T-cell (primary cell): Measurements from ENCODE around the gene JRKL. TPM values are rescaled to one million over a fixed set of nuclear protein-coding genes. Genes with fewer than 3 reads are reported as not detected.
A peak's percentile ranks its signal among the peaks of the same experiment; 100 is the strongest.

Source experiments
- ATAC-seq, 4 experiments: fragments of 200-7000 bp in 3 of 4; fragments of 150-1000 bp in 1 of 4; cut with Tn5 transposase; replicated peaks in 1 of 4; 1 replicate in 3 of 4; 2 replicates in 1 of 4; pipeline ENCODE4 v1.10.0; 2021; ENCODE audit warnings: moderate library complexity in 3 of 4, mild to moderate bottlenecking in 2 of 4, moderate number of reproducible peaks in 1 of 4
- CTCF ChIA-PET, 2 donors: fragments of 300-600 bp; sonication (Branson Sonifier 250); formaldehyde crosslinking; loops; one replicate each; lab custom pipeline; 2022; ENCODE audit warnings: antibody characterized with exemption in 2 of 2; lab: Charles Lee
- POLR2A ChIA-PET, 2 donors: fragments of 300-600 bp; sonication (Branson Sonifier 250); formaldehyde crosslinking; loops; one replicate each; lab custom pipeline; 2022; ENCODE audit warnings: antibody characterized with exemption in 2 of 2; lab: Charles Lee
- DNase-seq, 35 experiments: peaks; one replicate each; pipeline versions ENCODE4 v3.0.0 to v3.0.0-alpha.2; 2013 to 2023
- H3K27ac ChIP-seq: one replicate; pipeline ENCODE4 v1.5.1; 2013; ENCODE audit warnings: low read length
- H3K27me3 ChIP-seq, 2 experiments: replicated peaks in 1 of 2; 1 replicate in 1 of 2; 2 replicates in 1 of 2; pipeline versions ENCODE4 v1.6.1 to v1.7.0; 2013; ENCODE audit warnings: low read length in 1 of 2, mixed read lengths in 1 of 2; ENCODE audit not compliant: control insufficient read depth in 2 of 2, insufficient read depth in 2 of 2; ENCODE audit errors: extremely low read depth in 1 of 2
- H3K36me3 ChIP-seq, 2 donors: 1 replicate in 1 of 2; 2 replicates in 1 of 2; pipeline versions ENCODE4 v1.6.1 to v1.7.0; 2013; ENCODE audit warnings: low read length in 1 of 2; ENCODE audit not compliant: control insufficient read depth in 2 of 2, insufficient read depth in 1 of 2; ENCODE audit errors: extremely low read depth in 1 of 2
- H3K4me1 ChIP-seq, 2 experiments: 1 replicate in 1 of 2; 2 replicates in 1 of 2; pipeline versions ENCODE4 v1.6.1 to v1.7.0; 2013; ENCODE audit warnings: low read length in 2 of 2, mixed read lengths in 1 of 2; ENCODE audit not compliant: insufficient read depth in 2 of 2, control insufficient read depth in 1 of 2; ENCODE audit errors: extremely low read depth in 1 of 2
- H3K4me3 ChIP-seq, 2 donors: 1 replicate in 1 of 2; 2 replicates in 1 of 2; pipeline versions ENCODE4 v1.5.1 to v1.7.0; 2013; ENCODE audit warnings: mild to moderate bottlenecking in 2 of 2, low read length in 1 of 2, moderate library complexity in 1 of 2; ENCODE audit not compliant: control insufficient read depth in 1 of 2; ENCODE audit errors: extremely low read depth in 1 of 2
- H3K9me3 ChIP-seq: 2 replicates; pipeline ENCODE4 v1.7.0; 2013
- H3K27ac Mint-ChIP-seq, 2 donors: one replicate each; pipeline ENCODE4 v1.8.0; 2020 to 2021; ENCODE audit warnings: mild to moderate bottlenecking in 2 of 2, mixed read lengths in 2 of 2
- H3K27me3 Mint-ChIP-seq, 2 donors: one replicate each; pipeline ENCODE4 v1.8.0; 2021 to 2022; ENCODE audit warnings: mixed read lengths in 2 of 2
- H3K36me3 Mint-ChIP-seq: one replicate; pipeline ENCODE4 v1.8.0; 2021; ENCODE audit warnings: mixed read lengths
- H3K4me1 Mint-ChIP-seq, 3 donors: one replicate each; pipeline ENCODE4 v1.8.0; 2020 to 2022; ENCODE audit warnings: mixed read lengths in 3 of 3, mild to moderate bottlenecking in 1 of 3
- H3K4me3 Mint-ChIP-seq, 3 donors: one replicate each; pipeline ENCODE4 v1.8.0; 2020 to 2022; ENCODE audit warnings: mild to moderate bottlenecking in 3 of 3, mixed read lengths in 3 of 3, moderate library complexity in 3 of 3
- H3K9me3 Mint-ChIP-seq, 3 donors: one replicate each; pipeline ENCODE4 v1.8.0; 2020 to 2022; ENCODE audit warnings: mixed read lengths in 3 of 3
- WGBS: methylation state at CpG from one replicate; pipeline ENCODE4 v1.1.5; 2013; ENCODE audit warnings: missing lambda C conversion rate; ENCODE audit not compliant: insufficient coverage; 5-methylcytosine and 5-hydroxymethylcytosine counted together
- total RNA-seq, 35 experiments: library from RNA in 6 of 35; stranded (reverse) in 6 of 35; fragments of 120-200 nt in 1 of 35; gene quantifications; one replicate each; pipeline versions ENCODE4 v1.2.1 to v1.2.4 and lab custom pipeline; 2013 to 2026

JRKL gene
- total RNA-seq, 5 donors from 2014 or later (not counting 1 experiment from before 2014, with no cell fraction given): 4.8 to 15.6 (median 12.3) TPM

DNA sequence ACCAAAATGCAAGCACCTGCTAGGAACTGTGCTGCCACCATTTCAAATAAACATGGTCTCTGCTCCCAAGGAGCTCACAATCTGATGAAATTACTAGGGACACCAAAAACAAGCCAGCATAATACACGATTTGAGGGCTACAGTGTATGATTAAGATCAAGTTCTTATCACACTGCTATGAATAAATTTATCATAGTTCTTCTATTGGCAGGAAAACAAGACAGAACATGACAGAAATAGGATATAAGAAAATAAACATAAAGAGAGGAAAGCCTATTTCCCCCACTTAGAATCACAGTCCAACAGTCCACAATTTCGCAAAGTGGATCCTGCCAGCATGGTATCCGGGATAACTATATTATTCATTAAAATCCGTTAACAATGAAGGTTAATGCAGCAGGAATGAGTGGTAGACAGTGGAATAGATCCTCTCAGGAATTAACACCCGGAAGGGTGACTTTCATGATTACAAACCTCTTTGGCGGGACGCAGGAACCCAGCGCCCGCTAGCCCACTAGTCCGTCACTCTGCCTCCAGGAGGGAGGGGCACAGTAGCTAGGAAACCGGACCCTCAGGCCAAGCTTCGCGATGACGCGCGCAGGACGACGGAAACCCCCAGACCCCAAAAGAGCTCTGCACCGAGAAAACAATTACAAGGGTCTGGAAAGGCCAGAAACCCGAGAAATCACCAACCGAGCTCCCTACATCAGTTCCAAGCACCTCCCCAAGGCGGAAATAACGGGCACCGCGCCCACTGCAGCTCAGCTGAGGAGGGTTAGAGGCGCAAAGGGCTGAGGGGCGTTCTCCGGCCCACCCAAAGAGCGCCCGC, 708 bp upstream of the JRKL start:
- peak overlapping the region; percentile 91 to 94 (median 93) for H3K4me3 Mint-ChIP-seq
- ATAC-seq (peak; percentile 65 to 69 (median 66)), DNase-seq (peak in 3 of 35 experiments; percentile 66 to 69 (median 66))
- Histone ChIP-seq H3K36me3 (peaks cover 0 to 4% of the 10 kb centered on the region in 2 donors), H3K27ac (peak overlapping the region; percentile 59), H3K9me3 (peaks cover 2% of the 10 kb centered on the region), H3K27me3 (no peaks in the 10 kb centered on the region), H3K4me1 (peaks cover 13 to 15% of the 10 kb centered on the region in 2 experiments), H3K4me3 (peak overlapping the region; percentile 68 to 88)
- 1% methylated on average over 17 of the region's 30 CpGs for WGBS
- no peaks in the 10 kb centered on the region for H3K27me3 Mint-ChIP-seq
- CTCF ChIA-PET: interaction anchor here (0.5 to 4.7 kb wide), 21 partner anchors 12 to 1321 kb away, joined by 3 to 66 read pairs (median 4); partner anchors contain the start of genes MAML2 (in 2 of the 2), CEP57 (in 1 of the 2) and FAM76B (in 1 of the 2)
- peaks cover 23% of the 10 kb centered on the region for H3K36me3 Mint-ChIP-seq
- POLR2A ChIA-PET: interaction anchor here (0.6 to 2.5 kb wide), 9 partner anchors 11 to 599 kb away, joined by 3 to 38 read pairs (median 3); partner anchors contain the start of genes CEP57 (in 1 of the 2), FAM76B (in 1 of the 2) and MAML2 (in 1 of the 2)
- peaks cover 0 to 5% (median 4%) of the 10 kb centered on the region in 3 donors for H3K9me3 Mint-ChIP-seq
- peak overlapping the region; percentile 88 to 91 for H3K27ac Mint-ChIP-seq
- peaks cover 49 to 62% (median 58%) of the 10 kb centered on the region in 3 donors for H3K4me1 Mint-ChIP-seq

GRCh38 chr11:96390488-96390792, 627 bp downstream of the JRKL start:
- Mint-ChIP-seq H3K9me3 (peaks cover 0 to 5% (median 4%) of the 10 kb centered on the region in 3 donors), H3K4me3 (peak overlapping the region; percentile 91 to 94 (median 93)), H3K27me3 (no peaks in the 10 kb centered on the region), H3K36me3 (peaks cover 14% of the 10 kb centered on the region), H3K4me1 (peaks cover 37 to 51% (median 48%) of the 10 kb centered on the region in 3 donors), H3K27ac (peak overlapping the region; percentile 88 to 91)
- Histone ChIP-seq H3K27me3 (no peaks in the 10 kb centered on the region), H3K27ac (peak overlapping the region; percentile 68), H3K4me1 (peaks cover 7 to 15% of the 10 kb centered on the region in 2 experiments), H3K9me3 (peaks cover 2% of the 10 kb centered on the region), H3K36me3 (no peaks in the 10 kb centered on the region), H3K4me3 (peak overlapping the region; percentile 68 to 88)
- ChIA-PET POLR2A (interaction anchor here in 1 of 2 donors (0.6 to 2.5 kb wide), 4 partner anchors 48 to 601 kb away, joined by 3 to 38 read pairs (median 14); partner anchors contain the start of genes CEP57, FAM76B and MAML2), CTCF (interaction anchor here (0.6 to 4.7 kb wide), 10 partner anchors 47 to 1323 kb away, joined by 3 to 66 read pairs (median 6); partner anchors contain the start of genes MAML2 (in 2 of the 2), CEP57 (in 1 of the 2) and FAM76B (in 1 of the 2))
- no peak for ATAC-seq
- 37% methylated on average over 5 of the region's 6 CpGs for WGBS
- DNase-seq: no peak

DNA sequence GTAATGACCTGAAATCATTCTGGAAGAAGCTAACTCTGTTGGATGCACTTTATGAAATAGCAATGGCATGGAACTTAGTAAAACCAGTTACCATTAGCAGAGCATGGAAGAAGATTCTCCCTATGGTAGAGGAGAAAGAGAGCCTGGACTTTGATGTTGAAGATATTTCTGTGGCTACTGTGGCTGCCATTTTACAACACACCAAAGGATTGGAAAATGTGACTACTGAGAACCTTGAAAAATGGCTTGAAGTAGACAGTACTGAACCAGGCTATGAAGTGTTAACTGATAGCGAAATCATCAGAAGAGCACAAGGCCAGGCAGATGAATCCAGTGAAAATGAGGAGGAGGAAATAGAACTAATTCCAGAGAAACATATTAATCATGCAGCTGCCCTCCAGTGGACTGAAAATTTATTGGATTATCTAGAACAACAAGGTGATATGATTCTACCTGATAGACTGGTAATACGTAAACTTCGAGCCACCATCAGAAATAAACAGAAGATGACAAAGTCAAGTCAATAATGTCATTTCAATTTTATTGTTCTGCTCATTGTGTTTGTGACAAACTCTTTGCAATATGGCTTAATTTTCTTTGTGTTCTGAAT, 2.0 kb downstream of the JRKL start:
- no CpG with 5 or more reads among the region's 3 CpGs for WGBS
- Histone ChIP-seq H3K27me3 (no peaks in the 10 kb centered on the region), H3K4me1 (peaks cover 7 to 15% of the 10 kb centered on the region in 2 experiments), H3K27ac (no peak overlapping the region), H3K4me3 (no peak overlapping the region), H3K9me3 (peaks cover 2% of the 10 kb centered on the region), H3K36me3 (no peaks in the 10 kb centered on the region)
- Mint-ChIP-seq H3K4me3 (peak overlapping the region in 2 of 3 donors; percentile 55 to 93), H3K27me3 (no peaks in the 10 kb centered on the region), H3K9me3 (peaks cover 0 to 5% (median 4%) of the 10 kb centered on the region in 3 donors), H3K4me1 (peaks cover 35 to 42% (median 41%) of the 10 kb centered on the region in 3 donors), H3K27ac (peak overlapping the region in 1 of 2 donors; percentile 11), H3K36me3 (peaks cover 10% of the 10 kb centered on the region)
- CTCF ChIA-PET: interaction anchor here in 1 of 2 donors (1.0 kb wide), 1 partner anchor 49 kb away, joined by 4 read pairs; the partner anchor contains the start of gene MAML2
- POLR2A ChIA-PET: no interaction called here
- DNase-seq (no peak), ATAC-seq (no peak)

GRCh38 chr11:96393753-96394348, 4.0 kb downstream of the JRKL start:
- no peak overlapping the region for H3K27ac Mint-ChIP-seq
- no peak for ATAC-seq
- H3K9me3 Mint-ChIP-seq: peaks cover 0 to 5% (median 4%) of the 10 kb centered on the region in 3 donors
- Histone ChIP-seq H3K27ac (no peak overlapping the region), H3K36me3 (no peaks in the 10 kb centered on the region), H3K27me3 (no peaks in the 10 kb centered on the region), H3K4me1 (peaks cover 5 to 13% of the 10 kb centered on the region in 2 experiments), H3K4me3 (no peak overlapping the region), H3K9me3 (peaks cover 2% of the 10 kb centered on the region)
- H3K36me3 Mint-ChIP-seq: peaks cover 10% of the 10 kb centered on the region
- no peaks in the 10 kb centered on the region for H3K27me3 Mint-ChIP-seq
- DNase-seq: peak in 1 of 35 experiments; percentile 60
- ChIA-PET POLR2A (interaction anchor here (0.6 to 1.1 kb wide), 4 partner anchors 300 to 660 kb away, joined by 3 to 5 read pairs (median 4); partner anchors contain the start of gene FAM76B (in 1 of the 2)), CTCF (interaction anchor here (0.6 to 2.8 kb wide), 39 partner anchors 8 to 1266 kb away, joined by 3 to 67 read pairs (median 4); partner anchors contain the start of genes CEP57 (in 1 of the 2), FAM76B (in 1 of the 2) and MAML2 (in 1 of the 2))
- no CpG with 5 or more reads among the region's 1 CpG for WGBS
- no peak overlapping the region for H3K4me3 Mint-ChIP-seq
- peaks cover 14 to 23% (median 20%) of the 10 kb centered on the region in 3 donors for H3K4me1 Mint-ChIP-seq

GRCh38 chr11:96394773-96395172, 5.0 kb downstream of the JRKL start:
- Mint-ChIP-seq H3K9me3 (peaks cover 0 to 5% (median 4%) of the 10 kb centered on the region in 3 donors), H3K4me3 (no peak overlapping the region), H3K4me1 (peaks cover 11 to 22% (median 18%) of the 10 kb centered on the region in 3 donors), H3K36me3 (peaks cover 10% of the 10 kb centered on the region), H3K27ac (no peak overlapping the region), H3K27me3 (no peaks in the 10 kb centered on the region)
- no peak for DNase-seq
- Histone ChIP-seq H3K36me3 (no peaks in the 10 kb centered on the region), H3K27me3 (no peaks in the 10 kb centered on the region), H3K9me3 (peaks cover 2% of the 10 kb centered on the region), H3K27ac (no peak overlapping the region), H3K4me1 (peaks cover 5 to 9% of the 10 kb centered on the region in 2 experiments), H3K4me3 (no peak overlapping the region)
- ChIA-PET POLR2A (interaction anchor here (0.6 to 1.1 kb wide), 3 partner anchors 300 to 661 kb away, joined by 4 to 6 read pairs (median 5); no protein-coding TSS in a partner anchor), CTCF (interaction anchor here (0.6 to 2.8 kb wide), 24 partner anchors 10 to 1334 kb away, joined by 3 to 67 read pairs (median 5); partner anchors contain the start of genes MAML2 (in 2 of the 2), CEP57 (in 1 of the 2) and FAM76B (in 1 of the 2))
- no peak for ATAC-seq
